ENCODE data around the gene TRIM14.

The TRIM14 gene

DNA sequence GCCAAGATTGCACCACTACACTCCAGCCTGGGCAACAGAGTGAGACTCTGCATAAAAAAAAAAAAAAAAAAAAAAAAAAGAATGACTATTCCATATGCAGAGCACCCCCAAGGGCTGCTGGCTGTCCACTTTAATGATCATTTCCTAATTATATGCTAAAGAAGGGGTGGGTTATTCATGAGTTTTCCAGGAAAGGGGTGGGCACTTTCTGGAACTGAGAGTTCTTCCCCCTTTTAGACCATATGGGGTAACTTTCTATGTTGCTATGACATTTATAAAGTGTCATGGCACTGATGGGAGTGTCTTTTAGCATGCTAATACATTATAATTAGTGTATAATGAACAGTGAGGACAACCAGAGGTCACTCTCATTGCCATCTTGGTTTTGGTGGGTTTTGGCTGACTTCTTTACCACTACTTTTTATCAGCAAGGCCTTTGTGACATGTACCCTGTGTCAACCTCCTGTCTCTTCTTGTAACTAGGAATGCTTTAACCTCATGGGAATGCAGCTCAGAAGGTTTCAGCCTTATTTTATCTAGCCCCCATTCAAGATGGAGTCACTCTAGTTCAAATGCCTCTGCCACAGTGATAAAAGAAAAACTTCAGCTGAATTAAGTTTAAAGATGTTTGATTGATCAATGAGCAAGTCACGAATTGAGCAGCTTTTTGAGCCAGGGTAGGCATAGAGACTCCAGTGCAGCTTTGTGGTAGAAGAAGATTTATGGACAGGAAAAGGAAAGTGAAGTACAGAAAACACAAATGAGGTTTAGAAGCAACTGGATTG, 69.5 kb downstream of the TRIM14 start:
- DNase-seq (ENCODE audit: extremely low read depth, low read depth): no peak
- TF ChIP-seq, protein P1, sequence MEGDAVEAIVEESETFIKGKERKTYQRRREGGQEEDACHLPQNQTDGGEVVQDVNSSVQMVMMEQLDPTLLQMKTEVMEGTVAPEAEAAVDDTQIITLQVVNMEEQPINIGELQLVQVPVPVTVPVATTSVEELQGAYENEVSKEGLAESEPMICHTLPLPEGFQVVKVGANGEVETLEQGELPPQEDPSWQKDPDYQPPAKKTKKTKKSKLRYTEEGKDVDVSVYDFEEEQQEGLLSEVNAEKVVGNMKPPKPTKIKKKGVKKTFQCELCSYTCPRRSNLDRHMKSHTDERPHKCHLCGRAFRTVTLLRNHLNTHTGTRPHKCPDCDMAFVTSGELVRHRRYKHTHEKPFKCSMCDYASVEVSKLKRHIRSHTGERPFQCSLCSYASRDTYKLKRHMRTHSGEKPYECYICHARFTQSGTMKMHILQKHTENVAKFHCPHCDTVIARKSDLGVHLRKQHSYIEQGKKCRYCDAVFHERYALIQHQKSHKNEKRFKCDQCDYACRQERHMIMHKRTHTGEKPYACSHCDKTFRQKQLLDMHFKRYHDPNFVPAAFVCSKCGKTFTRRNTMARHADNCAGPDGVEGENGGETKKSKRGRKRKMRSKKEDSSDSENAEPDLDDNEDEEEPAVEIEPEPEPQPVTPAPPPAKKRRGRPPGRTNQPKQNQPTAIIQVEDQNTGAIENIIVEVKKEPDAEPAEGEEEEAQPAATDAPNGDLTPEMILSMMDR (IDR thresholded peaks at IDR 0.05; ENCODE audit: low read depth, low read length): no peak

DNA sequence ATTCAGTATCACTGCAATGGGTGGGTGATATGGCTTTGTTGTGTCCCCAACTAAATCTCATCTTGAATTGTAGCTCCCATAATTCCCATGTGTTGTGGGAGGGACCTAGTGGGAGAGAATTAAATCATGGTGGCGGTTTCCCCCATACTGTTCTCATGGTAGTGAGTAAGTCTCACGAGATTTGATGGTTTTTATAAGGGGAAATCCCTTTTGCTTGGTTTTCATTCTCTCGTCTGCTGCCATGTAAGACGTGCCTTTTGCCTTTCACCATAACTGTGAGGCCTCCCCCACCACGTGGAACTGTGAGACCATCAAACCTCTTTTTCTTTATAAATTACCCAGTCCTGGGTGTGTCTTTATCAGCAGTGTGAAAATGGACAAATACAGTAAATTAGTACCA, 72.0 kb downstream of the TRIM14 start:
- DNase-seq (ENCODE audit: extremely low read depth, low read depth): no peak
- TF ChIP-seq, protein P1 (IDR thresholded peaks at IDR 0.05; ENCODE audit: low read depth, low read length): no peak

DNA sequence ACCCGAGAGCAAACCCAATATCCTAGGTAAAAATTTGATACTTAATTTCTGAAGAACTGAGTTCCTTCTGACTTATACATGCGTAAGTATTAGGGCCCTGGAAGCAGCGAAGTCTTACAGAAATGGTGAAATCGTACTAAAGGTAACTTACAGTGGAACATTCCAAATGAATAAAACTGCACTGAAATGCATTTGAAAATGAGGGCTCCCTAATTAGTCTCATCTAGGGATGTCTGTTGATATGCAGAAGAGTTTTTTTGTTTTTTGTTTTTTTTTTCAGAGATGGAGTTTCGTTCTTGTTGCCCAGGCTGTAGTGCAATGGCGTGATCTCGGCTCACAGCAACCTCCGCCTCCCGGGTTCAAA, 72.9 kb downstream of the TRIM14 start:
- DNase-seq (ENCODE audit: extremely low read depth, low read depth): no peak
- TF ChIP-seq, protein P1 (IDR thresholded peaks at IDR 0.05; ENCODE audit: low read depth, low read length): no peak

DNA sequence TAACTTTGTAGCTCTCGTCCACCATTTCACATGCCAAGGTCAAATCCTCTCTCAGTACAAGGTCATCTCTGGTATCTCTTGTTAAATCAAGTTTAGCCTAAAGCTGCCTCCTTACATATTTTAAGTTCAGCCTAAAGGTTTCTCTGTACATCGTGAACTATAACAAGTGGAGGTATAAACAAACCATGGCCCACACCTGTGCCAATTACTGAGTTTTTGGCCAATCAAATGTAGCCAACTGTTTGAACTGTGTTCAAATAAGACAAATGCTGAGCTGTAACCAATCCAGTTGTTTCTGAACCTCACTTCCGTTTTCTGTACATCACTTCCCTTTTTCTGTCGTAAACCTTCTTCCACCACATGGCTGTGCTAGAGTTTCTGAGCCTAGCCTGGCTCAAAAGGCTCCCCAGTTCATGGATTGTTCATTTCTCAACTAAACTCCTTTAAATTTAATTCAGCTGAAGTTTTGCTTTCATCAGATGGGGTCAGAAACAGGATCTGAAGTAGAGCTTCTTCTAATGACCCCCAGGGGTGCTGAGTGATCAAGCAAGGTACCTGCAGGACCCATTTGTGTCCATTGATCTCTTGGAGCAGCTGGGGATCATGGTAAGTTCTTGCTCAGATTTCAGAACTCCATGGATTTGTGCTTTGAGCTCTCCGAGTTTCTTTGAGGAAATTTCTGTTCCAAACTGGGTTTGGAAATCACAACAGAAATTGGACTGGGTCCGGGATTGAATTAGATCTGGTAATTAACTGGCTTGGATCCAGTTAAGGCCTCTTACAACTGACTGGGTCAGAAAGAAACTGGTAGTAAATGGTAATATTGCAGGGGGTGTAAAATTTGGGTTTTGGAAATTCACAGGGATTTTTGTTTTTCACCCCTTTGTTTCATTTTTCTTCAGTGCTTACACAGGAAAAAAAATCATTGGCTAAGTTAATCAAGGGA, 73.5 kb downstream of the TRIM14 start:
- TF ChIP-seq, protein P1 (IDR thresholded peaks at IDR 0.05; ENCODE audit: low read depth, low read length): no peak
- DNase-seq (ENCODE audit: extremely low read depth, low read depth): no peak

DNA sequence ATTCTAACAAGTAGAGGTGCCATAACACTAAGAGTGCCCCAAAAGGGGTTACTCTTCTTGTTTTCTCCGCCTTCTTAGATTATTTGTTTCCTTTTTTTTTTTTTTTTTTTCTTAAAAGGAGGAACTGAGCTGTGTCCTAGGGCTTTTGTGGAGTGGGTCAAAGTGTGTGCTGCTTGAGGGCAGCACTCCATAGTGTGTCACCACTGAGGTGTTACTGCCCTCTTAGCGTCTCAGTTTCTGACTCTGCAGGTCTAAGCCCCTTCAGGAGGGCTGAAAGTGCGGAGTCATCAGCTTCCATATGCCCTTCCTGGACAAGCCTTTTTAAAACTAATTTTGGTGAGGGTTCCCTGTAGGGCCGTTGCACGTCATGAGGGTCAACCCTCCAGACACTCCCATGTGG, 75.1 kb downstream of the TRIM14 start:
- no peak for DNase-seq (ENCODE audit: extremely low read depth, low read depth)

DNA sequence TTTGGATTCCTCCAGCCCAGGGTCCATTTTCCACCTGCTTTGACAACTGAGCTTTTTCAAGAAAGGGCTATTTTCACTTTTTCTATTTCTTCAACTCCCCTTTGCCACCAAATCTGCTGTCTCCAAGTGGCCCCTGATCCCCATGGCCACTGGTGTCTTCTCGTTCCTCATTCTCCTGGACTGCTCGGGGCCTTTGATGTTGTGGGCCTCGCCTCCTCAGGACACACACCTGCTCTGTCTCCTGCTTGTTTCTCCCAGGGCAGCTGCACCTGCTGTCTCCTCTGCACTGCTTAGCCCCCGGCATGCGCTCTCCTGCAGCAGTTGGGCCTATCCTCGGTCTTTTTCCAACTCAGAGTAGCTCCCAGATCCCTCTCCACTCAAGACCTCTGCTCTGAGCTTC, 78.8 kb downstream of the TRIM14 start:
- DNase-seq (ENCODE audit: extremely low read depth, low read depth): no peak
- TF ChIP-seq, protein P1 (IDR thresholded peaks at IDR 0.05; ENCODE audit: low read depth, low read length): no peak

More for the DNA sequence above, 75.1 kb downstream of the TRIM14 start:
- TF ChIP-seq, protein P1 (IDR thresholded peaks at IDR 0.05; ENCODE audit: low read depth, low read length): no peak

DNA sequence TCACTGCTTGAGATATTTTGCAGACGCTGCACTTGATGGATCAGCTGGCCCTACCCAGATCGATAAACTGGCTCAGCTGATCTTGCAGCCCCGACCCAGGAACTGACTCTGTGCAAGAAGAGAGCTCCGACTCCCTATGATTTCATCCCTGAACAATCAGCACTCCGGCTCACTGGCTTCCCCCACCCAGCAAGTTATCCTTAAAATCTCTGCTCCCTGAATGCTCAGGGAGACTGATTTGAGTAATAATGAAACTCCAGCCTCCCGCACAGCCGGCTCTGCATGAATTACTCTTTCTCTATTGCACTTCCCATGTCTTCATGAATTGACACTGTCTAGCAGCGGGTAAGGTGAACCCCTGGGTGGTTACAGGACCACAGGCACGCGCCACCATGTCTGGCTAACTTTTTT, 79.4 kb downstream of the TRIM14 start:
- no peak for DNase-seq (ENCODE audit: extremely low read depth, low read depth)
- TF ChIP-seq, protein P1 (IDR thresholded peaks at IDR 0.05; ENCODE audit: low read depth, low read length): no peak

Measured in AG09319 (cell line).